Dedifferentiated amniotic fluid mesenchymal stem cell (primary cell): ENCODE results near the gene KIF1B.

Experiments
- DNase-seq: peaks from one replicate; pipeline ENCODE4 v3.0.0-alpha.2; 2016; ENCODE audit errors: extremely low spot score

The KIF1B gene

GRCh38 chr1:10209905-10210810 lies at the start of gene KIF1B:
Gene KIF1B (plus strand): TSS chr1:10210570. CDS start chr1:10232329, 21,759 bp downstream.
- peak; percentile 95 for DNase-seq

GRCh38 chr1:10160907-10161490 lies 49.4 kb upstream of the KIF1B start:
- DNase-seq = no peak

DNA sequence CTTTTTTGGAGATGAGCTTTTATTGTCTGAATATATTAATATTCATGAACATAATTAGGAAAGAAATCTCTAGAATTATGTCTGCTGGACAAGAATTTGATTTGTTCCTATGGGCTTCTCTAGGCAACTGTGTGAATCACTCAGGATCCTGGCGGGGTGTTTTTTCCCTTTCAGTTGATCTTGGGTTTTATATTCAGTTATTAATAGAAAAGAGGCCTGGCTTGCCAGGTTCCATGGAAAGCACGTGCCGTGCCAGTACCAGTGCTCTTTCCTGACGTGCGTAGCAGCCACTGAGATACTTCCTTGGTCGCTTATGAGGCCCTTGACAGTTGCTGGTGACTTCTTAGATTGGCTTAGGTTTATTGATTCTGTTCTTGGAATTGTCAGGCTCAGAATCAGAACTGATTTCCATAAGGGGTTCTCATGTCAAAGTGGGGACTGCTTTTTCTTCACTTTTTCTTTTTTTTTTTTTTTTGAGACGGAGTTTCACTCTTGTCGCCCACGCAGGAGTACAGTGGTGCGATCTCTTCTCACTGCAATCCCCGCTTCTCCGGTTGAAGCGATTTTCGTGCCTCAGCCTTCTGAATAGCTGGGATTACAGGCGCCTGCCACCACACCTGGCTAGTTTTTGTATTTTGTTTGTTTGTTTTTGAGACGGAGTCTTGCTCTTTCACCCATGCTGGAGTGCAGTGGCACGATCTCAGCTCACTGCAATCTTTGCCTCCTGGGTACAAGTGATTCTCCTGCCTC lies 48.7 kb upstream of the KIF1B start:
- DNase-seq = no peak

- DNase-seq = no peak
These were observed 41.4 kb upstream of the KIF1B start for GRCh38 chr1:10168912-10169514.

GRCh38 chr1:10170239-10170574 lies 40.2 kb upstream of the KIF1B start:
- DNase-seq = no peak

DNA sequence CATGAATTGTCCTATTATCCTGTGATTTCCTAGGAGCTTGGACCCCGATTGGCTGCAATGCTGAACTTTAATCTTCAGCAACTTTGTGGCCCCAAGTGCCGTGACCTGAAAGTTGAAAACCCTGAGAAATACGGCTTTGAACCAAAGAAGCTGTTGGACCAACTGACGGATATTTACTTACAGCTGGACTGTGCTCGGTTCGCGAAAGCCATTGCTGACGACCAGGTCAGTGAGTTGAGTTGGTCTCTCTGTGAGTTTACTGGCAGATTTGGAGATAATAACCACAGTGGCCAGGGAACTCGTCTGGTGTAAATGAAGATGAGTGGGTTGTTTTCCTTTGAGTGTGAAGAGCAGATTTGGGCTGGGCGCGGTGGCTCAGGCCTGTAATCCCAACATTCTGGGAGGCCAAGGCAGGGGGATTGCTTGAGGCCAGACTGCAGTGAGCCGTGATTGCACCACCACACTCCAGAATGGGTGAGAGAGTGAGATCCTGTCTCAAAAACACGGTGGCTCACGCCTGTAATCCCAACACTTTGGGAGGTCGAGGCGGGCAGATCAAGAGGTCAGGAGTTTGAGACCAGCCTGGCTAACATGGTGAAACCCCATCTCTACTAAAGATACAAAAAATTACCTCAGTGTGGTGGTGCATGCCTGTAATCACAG lies 39.1 kb upstream of the KIF1B start:
- DNase-seq = no peak

DNA sequence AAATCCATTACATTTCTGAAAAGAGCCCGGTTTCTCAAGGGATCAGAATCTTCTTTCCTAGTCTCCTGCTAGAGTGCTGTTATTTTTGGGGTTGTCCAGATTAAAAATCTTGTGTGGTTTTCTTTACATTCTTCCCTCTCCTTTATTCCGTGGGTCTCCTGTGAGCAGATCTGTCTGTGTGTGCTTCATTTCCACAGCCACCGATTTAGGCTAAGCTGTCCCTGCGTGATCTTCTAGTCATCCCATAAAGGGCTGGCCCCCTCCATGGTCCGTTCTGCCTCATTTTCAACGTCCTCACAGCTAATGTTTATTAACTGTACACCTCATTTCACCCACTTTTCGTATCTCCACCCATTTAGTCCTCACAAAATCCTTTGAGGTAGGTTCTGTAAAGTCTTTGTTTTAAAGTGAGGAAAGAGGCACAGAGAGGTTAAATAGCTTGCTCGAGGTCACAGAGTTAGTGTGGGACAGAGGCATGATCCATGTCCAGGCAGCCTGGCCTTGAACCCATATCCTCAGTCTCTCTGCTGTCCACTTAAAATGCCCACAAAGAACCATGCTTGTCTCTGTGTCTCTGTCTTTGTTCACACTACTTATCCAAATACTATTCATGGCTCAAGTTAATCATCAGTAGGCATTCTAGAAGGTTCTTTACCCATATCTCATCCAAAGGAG lies 38.2 kb upstream of the KIF1B start:
- no peak for DNase-seq

DNA sequence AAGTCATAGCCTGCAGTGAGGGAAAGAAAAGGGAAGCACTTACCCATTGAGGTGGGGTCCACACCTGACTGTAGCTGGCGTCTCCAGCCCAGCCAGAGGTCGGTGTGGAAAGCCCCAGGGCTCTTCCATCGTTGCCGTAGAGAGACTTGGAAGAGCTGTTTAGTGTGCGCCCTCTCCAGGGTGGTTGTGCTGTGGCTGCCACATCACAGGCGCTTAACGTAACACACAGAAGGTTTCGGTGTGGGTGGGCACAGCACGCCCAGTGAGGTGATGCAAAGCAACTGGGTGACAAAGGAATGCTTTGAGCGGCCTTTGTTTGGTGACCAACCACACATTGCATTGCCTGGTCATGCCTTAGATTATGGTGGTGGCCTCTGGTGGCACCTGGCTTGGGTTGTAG lies 36.8 kb upstream of the KIF1B start:
- no peak for DNase-seq

- no peak for DNase-seq
These were observed 32.5 kb upstream of the KIF1B start for GRCh38 chr1:10177876-10178275.

- DNase-seq = no peak
These were observed 31.6 kb upstream of the KIF1B start for GRCh38 chr1:10178597-10179405.

DNA sequence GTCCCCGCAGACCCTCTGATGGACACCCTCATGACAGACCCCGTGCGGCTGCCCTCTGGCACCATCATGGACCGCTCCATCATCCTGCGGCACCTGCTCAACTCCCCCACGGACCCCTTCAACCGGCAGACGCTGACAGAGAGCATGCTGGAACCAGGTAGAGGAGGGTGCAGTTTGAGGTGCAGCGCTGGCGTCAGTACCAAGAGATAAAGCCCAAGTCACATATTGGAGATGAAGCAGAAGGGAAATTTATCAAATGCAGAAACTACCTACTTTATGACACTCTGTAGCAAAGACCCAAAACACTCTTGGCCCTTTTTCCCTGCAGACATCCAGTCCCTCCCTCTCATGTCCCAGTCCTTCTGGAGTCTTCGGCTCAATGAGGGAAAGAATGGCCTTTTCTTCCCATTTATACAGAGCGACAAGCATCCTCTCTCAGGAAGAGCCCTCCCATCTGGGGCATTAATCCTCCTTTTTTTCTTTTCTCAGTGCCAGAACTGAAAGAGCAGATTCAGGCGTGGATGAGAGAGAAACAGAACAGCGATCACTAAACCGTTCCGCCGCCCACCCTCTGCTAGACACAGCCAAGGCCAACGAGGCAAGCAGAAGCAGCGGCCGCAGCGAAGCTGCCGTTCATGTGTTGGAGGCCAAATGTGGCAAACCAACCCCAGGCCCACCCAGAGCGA lies 30.8 kb upstream of the KIF1B start:
- no peak for DNase-seq

GRCh38 chr1:10181154-10181553 lies 29.2 kb upstream of the KIF1B start:
- DNase-seq = no peak

- DNase-seq = no peak
These were observed 24.6 kb upstream of the KIF1B start for GRCh38 chr1:10185759-10186158.

GRCh38 chr1:10186331-10187025 lies 23.9 kb upstream of the KIF1B start:
- DNase-seq = no peak

DNA sequence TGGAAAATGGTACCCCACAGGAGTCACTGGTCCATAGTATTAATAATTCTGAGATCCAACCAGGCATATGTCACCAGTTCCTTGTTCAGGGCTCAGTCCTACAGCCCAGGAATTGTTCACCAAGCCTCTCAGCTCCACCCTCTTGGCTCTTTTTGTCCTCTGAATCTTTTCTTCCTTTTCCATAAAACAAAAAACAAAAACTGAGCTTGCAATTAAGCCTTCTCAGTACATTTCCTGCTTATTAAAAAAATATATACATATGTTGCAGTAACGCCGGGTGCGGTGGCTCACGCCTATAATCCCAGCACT lies 23.4 kb upstream of the KIF1B start:
- DNase-seq = no peak

DNA sequence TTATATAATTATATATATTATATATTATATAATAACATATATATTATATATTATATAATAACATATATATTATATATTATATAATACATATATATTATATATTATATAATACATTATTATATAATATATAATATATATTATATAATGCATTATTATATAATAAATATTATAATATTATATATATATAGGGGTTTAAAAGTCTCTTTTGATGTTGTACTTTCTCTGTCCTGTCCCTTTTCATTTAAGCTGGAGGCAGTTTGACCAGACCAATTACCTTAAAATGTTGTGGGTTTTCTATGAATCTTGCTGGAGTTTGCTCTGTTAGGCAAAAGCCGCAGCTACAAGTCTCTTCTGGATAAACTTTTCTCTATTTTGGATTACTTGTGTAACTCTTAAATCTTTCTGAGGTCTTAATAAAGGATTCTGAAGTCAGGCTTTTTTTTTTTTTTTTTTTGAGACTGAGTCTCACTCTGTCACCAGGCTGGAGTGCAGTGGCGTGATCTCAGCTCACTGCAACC lies 22.2 kb upstream of the KIF1B start:
- DNase-seq = no peak

GRCh38 chr1:10189659-10190058 lies 20.7 kb upstream of the KIF1B start:
- DNase-seq = no peak

DNA sequence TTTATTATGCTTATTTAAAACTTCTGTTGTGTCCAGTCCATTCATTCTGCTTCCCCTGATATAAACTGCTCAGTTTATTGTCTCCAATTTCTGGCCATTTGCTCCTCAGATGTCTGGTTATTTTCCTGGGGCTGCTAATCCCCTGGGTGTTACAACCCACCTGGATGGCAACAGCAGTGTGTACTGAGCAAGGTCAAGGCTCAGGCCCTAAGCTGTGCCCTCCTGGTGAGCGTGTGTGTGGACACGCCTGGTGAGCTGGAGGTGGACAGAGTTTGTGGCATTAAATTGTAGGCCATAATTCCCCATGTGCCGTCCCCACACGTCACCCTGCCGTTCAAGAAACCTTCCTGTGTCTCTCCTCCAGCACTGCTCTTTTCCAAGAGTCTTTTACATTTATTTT lies 18.1 kb upstream of the KIF1B start:
- DNase-seq = no peak

GRCh38 chr1:10193288-10193687 lies 17.1 kb upstream of the KIF1B start:
- DNase-seq = no peak
